ENCODE data around the gene FGFBP3. TPM values are rescaled to one million over a fixed set of nuclear protein-coding genes. Genes with fewer than 3 reads are reported as not detected.

The FGFBP3 gene
- total and polyA plus RNA-seq, 2 of the 13 experiments (the other 11 are each of a cell fraction or from before 2014, with no cell fraction given) = 0.50 to 2.0 TPM

DNA sequence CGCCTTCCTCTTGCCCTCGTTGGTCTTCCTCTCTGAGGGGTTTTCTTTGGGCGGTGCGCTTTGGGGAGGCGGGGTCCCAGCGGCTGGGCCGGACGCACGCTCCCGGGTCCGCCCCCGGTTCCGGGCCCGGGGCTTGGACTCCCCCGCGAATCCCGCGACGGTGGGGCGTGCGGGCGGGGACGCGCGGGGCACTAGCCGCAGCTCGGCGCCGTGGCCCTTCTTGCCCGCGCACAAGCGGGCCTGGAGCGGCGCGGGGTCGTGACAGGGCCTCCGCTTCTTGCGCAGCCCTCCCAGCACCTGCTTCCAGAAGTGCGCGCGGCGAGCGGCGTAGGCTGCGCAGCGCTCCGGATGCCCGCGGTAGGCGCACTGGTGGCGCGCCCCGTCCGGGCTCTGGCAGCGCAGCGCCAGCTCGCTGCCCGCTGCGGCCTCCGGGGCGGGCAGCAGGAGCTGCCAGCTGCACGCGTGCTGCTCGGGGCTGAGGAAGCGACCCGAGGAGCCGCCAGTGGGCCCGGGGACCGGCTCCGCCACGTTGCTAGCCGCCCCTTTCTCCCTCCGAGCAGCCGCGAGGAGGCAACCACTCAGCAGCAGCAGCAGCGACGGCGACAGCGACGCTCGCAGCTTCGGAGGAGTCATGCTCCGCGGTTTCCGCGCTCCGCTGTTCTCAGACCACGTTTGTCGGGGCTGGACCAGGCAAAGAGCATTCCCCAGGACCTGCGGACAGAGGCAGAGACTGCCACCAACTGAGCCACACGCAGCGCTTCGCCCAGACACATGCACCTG lies 759 bp downstream of the FGFBP3 start (continued):
- TF ChIP-seq, protein P1, sequence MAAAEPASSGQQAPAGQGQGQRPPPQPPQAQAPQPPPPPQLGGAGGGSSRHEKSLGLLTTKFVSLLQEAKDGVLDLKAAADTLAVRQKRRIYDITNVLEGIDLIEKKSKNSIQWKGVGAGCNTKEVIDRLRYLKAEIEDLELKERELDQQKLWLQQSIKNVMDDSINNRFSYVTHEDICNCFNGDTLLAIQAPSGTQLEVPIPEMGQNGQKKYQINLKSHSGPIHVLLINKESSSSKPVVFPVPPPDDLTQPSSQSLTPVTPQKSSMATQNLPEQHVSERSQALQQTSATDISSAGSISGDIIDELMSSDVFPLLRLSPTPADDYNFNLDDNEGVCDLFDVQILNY (CRISPR knock-in tag; conservative IDR thresholded peaks at IDR 0.05) = peak; percentile 69
- TF ChIP-seq ZNF329 (CRISPR knock-in tag; IDR thresholded peaks at IDR 0.05; ENCODE audit: low read depth) (peak; percentile 87; the same call in 1 of the 2 replicates), ZSCAN30 (CRISPR knock-in tag; IDR thresholded peaks at IDR 0.05) (no peak), KLF16 (CRISPR knock-in tag; IDR thresholded peaks at IDR 0.05) (peak in 1 of 2 experiments; percentile 74; a peak in 2 of 4 replicates), RBAK (CRISPR knock-in tag; IDR thresholded peaks at IDR 0.05) (peak; percentile 27; the same call in 1 of the 2 replicates), GFI1 (CRISPR knock-in tag; IDR thresholded peaks at IDR 0.05; ENCODE audit: borderline replicate concordance) (peak; percentile 3; the same call in 1 of the 2 replicates), FOXA3 (CRISPR knock-in tag; IDR thresholded peaks at IDR 0.05) (peak; percentile 66), PLRG1 (conservative IDR thresholded peaks at IDR 0.05) (no peak), FOSL2 (CRISPR knock-in tag; IDR thresholded peaks at IDR 0.05) (peak; percentile 71), NRL (CRISPR knock-in tag; IDR thresholded peaks at IDR 0.05; ENCODE audit: borderline replicate concordance) (peak; percentile 86), KLF6 (CRISPR knock-in tag; IDR thresholded peaks at IDR 0.05) (peak; percentile 75), ARNT2 (CRISPR knock-in tag; IDR thresholded peaks at IDR 0.05; ENCODE audit: low read depth) (peak; percentile 60; the same call in 1 of the 2 replicates), MZF1 (CRISPR knock-in tag; IDR thresholded peaks at IDR 0.05; ENCODE audit: borderline replicate concordance) (0 out of 2 replicates have a peak, but pooled peaks have one; percentile 11)
- TF ChIP-seq, protein P2, sequence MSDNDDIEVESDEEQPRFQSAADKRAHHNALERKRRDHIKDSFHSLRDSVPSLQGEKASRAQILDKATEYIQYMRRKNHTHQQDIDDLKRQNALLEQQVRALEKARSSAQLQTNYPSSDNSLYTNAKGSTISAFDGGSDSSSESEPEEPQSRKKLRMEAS (IDR thresholded peaks at IDR 0.05) = peak; percentile 94
- TF ChIP-seq, protein P3, sequence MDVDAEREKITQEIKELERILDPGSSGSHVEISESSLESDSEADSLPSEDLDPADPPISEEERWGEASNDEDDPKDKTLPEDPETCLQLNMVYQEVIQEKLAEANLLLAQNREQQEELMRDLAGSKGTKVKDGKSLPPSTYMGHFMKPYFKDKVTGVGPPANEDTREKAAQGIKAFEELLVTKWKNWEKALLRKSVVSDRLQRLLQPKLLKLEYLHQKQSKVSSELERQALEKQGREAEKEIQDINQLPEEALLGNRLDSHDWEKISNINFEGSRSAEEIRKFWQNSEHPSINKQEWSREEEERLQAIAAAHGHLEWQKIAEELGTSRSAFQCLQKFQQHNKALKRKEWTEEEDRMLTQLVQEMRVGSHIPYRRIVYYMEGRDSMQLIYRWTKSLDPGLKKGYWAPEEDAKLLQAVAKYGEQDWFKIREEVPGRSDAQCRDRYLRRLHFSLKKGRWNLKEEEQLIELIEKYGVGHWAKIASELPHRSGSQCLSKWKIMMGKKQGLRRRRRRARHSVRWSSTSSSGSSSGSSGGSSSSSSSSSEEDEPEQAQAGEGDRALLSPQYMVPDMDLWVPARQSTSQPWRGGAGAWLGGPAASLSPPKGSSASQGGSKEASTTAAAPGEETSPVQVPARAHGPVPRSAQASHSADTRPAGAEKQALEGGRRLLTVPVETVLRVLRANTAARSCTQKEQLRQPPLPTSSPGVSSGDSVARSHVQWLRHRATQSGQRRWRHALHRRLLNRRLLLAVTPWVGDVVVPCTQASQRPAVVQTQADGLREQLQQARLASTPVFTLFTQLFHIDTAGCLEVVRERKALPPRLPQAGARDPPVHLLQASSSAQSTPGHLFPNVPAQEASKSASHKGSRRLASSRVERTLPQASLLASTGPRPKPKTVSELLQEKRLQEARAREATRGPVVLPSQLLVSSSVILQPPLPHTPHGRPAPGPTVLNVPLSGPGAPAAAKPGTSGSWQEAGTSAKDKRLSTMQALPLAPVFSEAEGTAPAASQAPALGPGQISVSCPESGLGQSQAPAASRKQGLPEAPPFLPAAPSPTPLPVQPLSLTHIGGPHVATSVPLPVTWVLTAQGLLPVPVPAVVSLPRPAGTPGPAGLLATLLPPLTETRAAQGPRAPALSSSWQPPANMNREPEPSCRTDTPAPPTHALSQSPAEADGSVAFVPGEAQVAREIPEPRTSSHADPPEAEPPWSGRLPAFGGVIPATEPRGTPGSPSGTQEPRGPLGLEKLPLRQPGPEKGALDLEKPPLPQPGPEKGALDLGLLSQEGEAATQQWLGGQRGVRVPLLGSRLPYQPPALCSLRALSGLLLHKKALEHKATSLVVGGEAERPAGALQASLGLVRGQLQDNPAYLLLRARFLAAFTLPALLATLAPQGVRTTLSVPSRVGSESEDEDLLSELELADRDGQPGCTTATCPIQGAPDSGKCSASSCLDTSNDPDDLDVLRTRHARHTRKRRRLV (CRISPR knock-in tag; IDR thresholded peaks at IDR 0.05) = peak; percentile 73; the same call in 1 of the 2 replicates
- TF ChIP-seq, protein P4, sequence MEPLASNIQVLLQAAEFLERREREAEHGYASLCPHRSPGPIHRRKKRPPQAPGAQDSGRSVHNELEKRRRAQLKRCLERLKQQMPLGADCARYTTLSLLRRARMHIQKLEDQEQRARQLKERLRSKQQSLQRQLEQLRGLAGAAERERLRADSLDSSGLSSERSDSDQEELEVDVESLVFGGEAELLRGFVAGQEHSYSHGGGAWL (CRISPR knock-in tag; IDR thresholded peaks at IDR 0.05) = peak; percentile 91
- TF ChIP-seq, protein P5, sequence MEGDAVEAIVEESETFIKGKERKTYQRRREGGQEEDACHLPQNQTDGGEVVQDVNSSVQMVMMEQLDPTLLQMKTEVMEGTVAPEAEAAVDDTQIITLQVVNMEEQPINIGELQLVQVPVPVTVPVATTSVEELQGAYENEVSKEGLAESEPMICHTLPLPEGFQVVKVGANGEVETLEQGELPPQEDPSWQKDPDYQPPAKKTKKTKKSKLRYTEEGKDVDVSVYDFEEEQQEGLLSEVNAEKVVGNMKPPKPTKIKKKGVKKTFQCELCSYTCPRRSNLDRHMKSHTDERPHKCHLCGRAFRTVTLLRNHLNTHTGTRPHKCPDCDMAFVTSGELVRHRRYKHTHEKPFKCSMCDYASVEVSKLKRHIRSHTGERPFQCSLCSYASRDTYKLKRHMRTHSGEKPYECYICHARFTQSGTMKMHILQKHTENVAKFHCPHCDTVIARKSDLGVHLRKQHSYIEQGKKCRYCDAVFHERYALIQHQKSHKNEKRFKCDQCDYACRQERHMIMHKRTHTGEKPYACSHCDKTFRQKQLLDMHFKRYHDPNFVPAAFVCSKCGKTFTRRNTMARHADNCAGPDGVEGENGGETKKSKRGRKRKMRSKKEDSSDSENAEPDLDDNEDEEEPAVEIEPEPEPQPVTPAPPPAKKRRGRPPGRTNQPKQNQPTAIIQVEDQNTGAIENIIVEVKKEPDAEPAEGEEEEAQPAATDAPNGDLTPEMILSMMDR (CRISPR knock-in tag; IDR thresholded peaks at IDR 0.05) = peak; percentile 92
- TF ChIP-seq, protein P6, sequence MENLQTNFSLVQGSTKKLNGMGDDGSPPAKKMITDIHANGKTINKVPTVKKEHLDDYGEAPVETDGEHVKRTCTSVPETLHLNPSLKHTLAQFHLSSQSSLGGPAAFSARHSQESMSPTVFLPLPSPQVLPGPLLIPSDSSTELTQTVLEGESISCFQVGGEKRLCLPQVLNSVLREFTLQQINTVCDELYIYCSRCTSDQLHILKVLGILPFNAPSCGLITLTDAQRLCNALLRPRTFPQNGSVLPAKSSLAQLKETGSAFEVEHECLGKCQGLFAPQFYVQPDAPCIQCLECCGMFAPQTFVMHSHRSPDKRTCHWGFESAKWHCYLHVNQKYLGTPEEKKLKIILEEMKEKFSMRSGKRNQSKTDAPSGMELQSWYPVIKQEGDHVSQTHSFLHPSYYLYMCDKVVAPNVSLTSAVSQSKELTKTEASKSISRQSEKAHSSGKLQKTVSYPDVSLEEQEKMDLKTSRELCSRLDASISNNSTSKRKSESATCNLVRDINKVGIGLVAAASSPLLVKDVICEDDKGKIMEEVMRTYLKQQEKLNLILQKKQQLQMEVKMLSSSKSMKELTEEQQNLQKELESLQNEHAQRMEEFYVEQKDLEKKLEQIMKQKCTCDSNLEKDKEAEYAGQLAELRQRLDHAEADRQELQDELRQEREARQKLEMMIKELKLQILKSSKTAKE (CRISPR knock-in tag; IDR thresholded peaks at IDR 0.05; ENCODE audit: borderline replicate concordance) = peak; percentile 43; the same call in 1 of the 2 replicates

Data from HepG2 (cell line).